NCI-H510A treated with DMSO at 0.1 percent for 48 hours (cell line): ENCODE data around the gene LPGAT1.

Experiments
- DNase-seq: peaks from one replicate; lab custom pipeline; 2025; lab: John Stamatoyannopoulos, UW

LPGAT1 gene

GRCh38 chr1:211762206-211762605 lies 68.4 kb downstream of the LPGAT1 start:
- DNase-seq = no peak

DNA sequence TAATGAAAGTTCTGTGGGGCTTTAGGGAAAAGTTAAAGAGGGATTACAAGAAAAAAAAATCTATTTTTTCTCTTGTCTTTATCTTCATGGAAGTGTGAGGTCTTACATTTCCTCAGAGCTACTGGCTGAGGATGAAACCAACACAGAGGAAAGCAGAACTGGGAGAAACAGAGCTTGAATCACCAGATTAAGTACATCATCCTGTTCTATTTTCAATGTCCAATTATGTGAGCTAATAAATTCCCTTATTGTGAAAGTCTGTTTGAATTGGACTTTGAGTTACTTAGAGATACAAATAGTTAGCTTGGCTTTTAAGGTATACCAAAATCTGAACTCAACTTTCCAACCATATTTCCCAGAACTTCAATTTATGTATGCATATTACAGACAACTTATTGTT lies 69.2 kb downstream of the LPGAT1 start:
- DNase-seq = no peak

DNA sequence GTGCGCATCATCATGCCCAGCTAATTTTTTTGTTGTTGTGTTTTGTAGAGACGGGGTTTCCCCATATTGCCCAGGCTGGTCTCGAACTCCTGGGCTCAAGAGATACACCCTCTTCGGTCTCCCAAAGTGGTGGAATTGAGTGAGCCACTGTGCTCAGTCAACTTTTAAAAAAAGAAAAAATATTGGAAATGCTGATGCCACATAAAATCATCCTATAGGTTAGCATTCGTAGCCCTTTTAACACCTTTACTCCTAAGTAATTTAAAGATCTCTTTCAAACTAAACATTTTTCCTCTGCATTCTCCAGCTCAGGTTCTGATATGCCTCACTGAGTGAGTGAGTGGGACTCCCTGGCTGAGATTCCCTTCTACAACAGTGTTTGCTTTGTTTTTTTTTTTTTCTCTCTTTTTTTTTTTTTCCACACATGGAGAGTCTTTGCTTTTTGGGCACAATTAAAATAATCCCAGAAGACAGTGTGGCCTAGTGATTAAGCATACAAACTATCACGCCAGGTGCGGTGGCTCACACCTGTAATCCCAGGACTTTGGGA lies 74.0 kb downstream of the LPGAT1 start:
- DNase-seq = no peak

- DNase-seq = peak; percentile 18
These were observed 76.8 kb downstream of the LPGAT1 start for GRCh38 chr1:211753649-211754251.

- no peak for DNase-seq
These were observed 77.5 kb downstream of the LPGAT1 start for GRCh38 chr1:211752951-211753486.

DNA sequence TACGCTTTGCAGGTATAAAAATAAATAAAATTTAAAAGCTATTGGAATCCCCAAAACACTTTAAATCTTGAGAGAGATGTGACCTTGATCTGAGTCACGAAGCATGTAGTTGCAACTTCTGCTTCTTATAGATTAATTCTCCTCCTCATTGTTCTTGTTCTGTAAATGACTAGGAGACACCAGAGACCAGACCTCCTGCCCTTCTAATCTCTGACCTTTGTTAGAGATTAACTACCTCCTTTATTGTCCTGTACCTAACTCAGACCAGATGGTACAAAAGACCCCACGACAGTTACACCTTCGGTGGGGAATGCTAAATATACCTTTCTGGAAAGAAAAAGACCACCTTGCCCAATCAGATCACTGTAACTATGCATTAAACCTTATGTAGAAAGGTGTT lies 78.2 kb downstream of the LPGAT1 start:
- no peak for DNase-seq

DNA sequence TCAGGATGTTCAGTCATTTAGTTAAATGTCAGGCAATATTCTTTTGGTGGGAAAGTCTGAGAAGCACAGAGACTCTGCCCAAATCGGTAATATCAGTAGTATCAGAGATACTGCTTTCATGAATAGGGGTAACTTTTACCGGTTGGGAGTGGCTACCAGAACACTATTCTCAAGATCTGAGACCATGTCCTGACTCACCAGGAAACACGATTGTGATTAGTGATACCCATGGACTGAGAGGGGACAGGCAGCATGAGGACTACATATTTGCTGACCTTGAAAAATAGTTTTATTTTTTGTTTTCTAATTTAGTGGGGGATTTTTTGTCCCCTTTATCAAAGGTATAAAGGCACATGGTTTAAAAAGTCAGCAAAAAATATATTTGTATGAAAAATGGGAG lies 79.1 kb downstream of the LPGAT1 start:
- DNase-seq = no peak

DNA sequence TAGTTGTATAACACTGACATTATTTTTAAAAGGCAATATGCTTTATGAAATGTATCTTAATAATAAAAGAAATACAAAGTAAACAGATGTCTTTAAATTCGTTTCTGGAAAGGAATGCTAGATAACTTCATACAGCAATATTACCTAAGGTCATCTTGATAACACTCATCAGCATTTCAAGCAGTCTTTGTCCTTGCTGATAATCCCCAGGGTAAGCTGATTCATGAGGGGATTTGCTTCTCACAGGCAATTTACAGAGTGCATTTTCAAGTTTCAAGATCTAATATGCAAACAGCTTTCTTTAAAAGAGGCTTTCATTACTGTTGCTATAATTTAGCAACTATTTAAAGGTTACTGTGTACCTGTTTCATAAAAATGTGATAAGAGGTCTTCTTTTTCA lies 80.0 kb downstream of the LPGAT1 start:
- no peak for DNase-seq

DNA sequence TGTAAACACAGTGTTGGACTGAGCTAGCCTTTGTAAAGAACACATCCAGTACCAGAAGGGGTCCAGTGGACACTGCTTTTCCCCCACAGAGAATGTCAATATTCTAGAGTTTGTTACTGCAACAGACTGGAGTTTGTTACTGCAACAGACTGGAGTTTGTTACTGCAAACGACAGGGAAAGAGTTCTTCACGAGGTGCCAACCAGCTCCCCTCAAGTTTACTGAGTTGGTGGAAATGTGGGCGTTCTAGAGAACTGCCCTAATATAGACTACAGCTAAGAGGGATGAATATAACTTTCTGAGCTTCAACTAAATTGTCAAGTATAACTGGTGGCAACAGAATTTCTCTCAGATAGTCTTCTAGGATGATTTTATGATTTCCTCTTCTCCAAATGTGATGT lies 81.3 kb downstream of the LPGAT1 start:
- no peak for DNase-seq

GRCh38 chr1:211748810-211749209 lies 81.8 kb downstream of the LPGAT1 start:
- DNase-seq = no peak

DNA sequence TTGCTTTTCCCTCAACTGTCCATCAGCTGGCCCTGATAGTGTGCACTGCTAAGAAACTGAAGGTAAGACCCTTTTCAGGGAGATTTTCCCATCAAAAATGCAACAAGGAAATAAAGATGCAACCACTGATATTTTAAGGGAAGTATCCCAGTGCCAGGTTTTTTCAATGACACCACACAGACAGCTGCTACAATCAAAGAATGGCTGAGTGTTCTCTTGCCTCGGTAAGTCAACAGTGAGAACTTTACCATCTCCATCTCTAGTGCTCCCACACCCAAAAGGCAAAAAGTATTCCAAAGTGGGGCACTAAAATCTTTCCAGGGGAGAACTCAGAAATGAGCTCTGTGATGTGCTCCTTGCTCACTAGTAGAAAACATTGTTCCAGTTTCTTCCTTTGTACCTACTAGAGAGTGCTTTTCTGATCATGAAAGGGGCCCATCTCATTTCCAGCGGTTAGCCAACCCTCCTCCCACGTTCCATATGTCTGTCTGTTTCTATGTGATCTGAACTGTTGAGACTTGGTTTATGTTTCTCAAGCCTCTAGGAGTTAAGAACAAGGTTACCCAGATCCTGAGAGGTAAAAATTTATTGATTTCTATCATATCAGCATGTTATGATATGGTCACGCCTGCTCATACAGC lies 87.6 kb downstream of the LPGAT1 start:
- peak; percentile 67 for DNase-seq

DNA sequence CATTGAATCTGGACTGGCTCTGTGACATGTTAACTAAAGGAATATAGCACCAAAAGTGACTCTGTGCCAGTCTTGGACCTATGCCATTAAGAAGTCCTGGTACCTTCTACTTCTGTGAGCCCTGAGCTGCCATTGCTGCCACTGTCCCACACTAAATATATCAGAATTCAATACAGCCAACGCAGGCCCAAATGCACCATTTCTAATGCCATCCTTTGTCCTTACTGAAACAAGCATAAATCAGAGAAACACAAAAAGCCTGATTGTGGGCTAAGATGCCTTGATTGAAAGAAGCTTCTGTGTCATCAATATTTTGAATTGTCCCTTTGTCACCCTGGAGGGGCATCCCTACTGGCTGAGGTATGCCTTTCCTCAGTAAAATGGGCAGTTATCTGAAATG lies 88.3 kb downstream of the LPGAT1 start:
- no peak for DNase-seq

GRCh38 chr1:211741788-211742187 lies 88.8 kb downstream of the LPGAT1 start:
- DNase-seq = no peak

DNA sequence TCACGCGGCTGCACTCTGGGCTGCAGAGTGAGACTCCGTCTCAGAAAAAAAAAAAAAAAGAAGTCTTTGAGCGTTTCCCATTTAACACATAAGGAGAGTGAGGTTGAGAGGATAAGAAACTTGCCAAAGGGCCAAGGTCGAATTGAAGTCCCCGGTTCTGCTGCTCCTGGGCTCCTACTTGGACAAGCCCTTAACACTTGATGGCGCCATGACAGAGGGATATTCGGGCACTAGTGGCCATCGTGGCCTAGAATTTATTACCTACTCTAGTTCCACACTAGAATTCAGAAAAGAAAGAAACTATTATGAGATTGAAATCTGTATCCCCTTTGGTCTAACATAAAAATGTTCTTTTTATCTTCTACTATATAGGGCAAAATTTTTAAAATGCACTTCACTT lies 89.4 kb downstream of the LPGAT1 start:
- DNase-seq = no peak

DNA sequence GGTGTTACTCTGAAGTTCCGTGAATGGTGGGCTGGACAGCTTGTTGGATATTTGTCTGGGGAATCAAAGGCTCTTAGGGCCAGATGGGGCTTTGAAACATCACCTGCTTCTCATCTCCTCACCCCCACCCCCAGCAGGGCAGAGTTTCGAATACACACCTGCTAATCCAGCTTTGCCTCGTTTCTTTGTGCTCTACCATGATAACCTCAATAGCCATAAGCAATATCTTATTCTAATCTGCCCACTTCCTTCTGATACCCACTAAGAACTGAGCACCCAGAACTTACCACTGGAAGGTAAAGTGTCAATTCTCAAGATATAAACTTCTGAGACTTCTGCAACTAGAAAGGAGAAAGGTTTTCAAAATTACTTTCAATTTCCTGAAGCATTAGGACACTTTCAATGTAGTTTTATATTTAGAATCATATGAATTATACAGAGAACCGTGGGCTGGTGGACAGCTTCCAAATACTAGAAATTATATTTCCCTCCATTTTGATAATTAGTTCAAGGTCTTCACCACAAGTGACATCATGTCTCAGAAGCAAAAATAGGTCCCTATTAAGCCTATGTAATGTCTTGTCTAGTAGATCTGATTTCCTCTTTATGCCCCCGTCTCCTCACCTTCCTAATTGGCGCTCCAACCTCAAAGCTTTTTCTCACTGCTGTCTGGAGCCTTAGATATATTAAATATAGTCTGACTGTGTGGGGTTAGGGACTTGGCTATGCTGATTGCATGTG lies 90.7 kb downstream of the LPGAT1 start:
- DNase-seq = peak; percentile 57

DNA sequence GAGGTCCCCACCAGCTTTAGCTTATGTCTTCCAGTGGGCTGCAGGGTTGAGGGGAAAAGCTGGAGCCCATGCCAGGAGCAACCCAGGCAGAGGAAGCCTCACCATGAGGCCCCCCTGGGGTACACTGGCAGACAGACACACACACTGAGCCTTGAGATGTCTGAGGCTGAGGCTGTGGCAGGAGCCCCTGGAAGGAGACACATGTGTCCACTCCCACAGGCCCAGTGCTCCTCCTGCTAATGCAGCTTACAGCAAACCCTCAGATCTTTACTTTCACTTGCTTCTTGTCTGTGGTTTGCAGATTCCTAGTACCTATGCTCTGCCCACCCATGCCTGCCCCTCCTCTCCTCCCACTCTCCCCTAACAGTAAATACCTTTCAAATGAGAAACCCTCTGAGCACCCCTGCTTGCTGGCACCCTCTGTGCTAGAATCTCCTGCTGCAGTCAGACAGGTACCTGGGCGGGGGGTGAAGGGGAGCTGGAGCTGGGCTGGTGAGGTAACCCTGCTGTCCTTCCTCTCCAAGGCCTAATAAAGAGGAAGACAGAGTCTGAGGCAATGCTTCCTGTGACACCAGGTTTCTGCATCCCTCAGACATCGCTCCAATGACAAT lies 91.8 kb downstream of the LPGAT1 start:
- peak; percentile 71 for DNase-seq

- DNase-seq = peak; percentile 39
These were observed 92.4 kb downstream of the LPGAT1 start for GRCh38 chr1:211738096-211738690.

- DNase-seq = no peak
These were observed 93.2 kb downstream of the LPGAT1 start for GRCh38 chr1:211737115-211738035.

DNA sequence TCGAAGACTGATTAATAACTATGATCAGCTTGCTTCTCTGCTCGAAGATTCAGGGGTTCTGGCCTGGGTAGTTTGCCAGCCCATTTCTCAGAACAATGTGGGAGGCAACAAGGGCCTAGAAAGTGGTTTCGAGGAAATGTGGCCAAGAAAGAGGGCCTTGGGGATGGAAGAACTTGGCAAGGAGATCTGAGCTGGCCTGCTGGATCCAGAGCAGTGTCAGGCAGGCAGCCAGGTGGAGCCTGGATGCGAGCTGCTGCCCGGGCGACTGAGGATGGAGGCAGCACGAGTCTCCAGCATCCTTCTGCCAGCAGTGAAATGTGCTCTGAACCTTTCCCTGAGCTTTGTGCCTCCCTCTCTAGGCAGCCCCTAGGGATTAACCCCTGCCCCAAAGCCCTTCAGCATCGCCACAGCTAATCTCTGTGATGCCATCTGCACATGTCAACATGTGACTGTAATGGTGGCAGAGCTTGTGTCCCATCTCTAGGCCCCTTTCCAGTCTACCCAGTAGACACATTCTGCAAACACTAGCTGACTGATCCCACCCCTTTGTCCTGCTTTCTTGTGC lies 94.1 kb downstream of the LPGAT1 start:
- no peak for DNase-seq
